Fibroblast of skin of left quadriceps (primary cell): Measurements from ENCODE around the gene USP40.

Source experiments
- DNase-seq, 2 experiments: peaks; one replicate each; pipeline ENCODE4 v3.0.0-alpha.2; 2013; ENCODE audit warnings: low read depth in 2 of 2

Gene USP40

GRCh38 chr2:233495503-233496496 is 70.8 kb downstream of the USP40 start:
- DNase-seq, result no peak

GRCh38 chr2:233492751-233493150 is 73.8 kb downstream of the USP40 start:
- DNase-seq, result no peak

GRCh38 chr2:233492078-233492477 is 74.5 kb downstream of the USP40 start:
- DNase-seq, result no peak

- no peak for DNase-seq
These were observed 75.3 kb downstream of the USP40 start for GRCh38 chr2:233491326-233491725.

- DNase-seq, result no peak
These were observed 75.8 kb downstream of the USP40 start for GRCh38 chr2:233490831-233491230.

- DNase-seq, result no peak
These were observed 76.9 kb downstream of the USP40 start for GRCh38 chr2:233489666-233490065.

GRCh38 chr2:233489143-233489542 is 77.4 kb downstream of the USP40 start:
- no peak for DNase-seq

- DNase-seq, result no peak
These were observed 78.7 kb downstream of the USP40 start for GRCh38 chr2:233487748-233488345.

- DNase-seq, result peak; percentile 82 to 85
These were observed 79.6 kb downstream of the USP40 start for GRCh38 chr2:233486778-233487552.

- no peak for DNase-seq
These were observed 80.2 kb downstream of the USP40 start for GRCh38 chr2:233486357-233486756.

- DNase-seq, result no peak
These were observed 80.9 kb downstream of the USP40 start for GRCh38 chr2:233485726-233486125.

GRCh38 chr2:233482616-233483015 is 84.0 kb downstream of the USP40 start:
- no peak for DNase-seq

- DNase-seq, result no peak
These were observed 85.0 kb downstream of the USP40 start for GRCh38 chr2:233481368-233482142.

- no peak for DNase-seq
These were observed 85.9 kb downstream of the USP40 start for GRCh38 chr2:233480490-233481202.

- DNase-seq, result no peak
These were observed 86.7 kb downstream of the USP40 start for GRCh38 chr2:233479616-233480489.

- DNase-seq, result no peak
These were observed 88.8 kb downstream of the USP40 start for GRCh38 chr2:233477548-233478433.

GRCh38 chr2:233476651-233477547 is 89.7 kb downstream of the USP40 start:
- no peak for DNase-seq

GRCh38 chr2:233476063-233476410 is 90.5 kb downstream of the USP40 start:
- DNase-seq, result no peak
